H9 (cell line): ENCODE results near the gene GPC6. TPM values are rescaled to one million over a fixed set of nuclear protein-coding genes. Genes with fewer than 3 reads are reported as not detected.

Experiments used
- DNase-seq: peaks from one replicate; pipeline ENCODE4 v3.0.0-alpha.2; 2017
- H2AFZ ChIP-seq: one replicate; pipeline ENCODE4 v1.6.1; 2013; ENCODE audit warnings: mild to moderate bottlenecking, low read length, control low read depth, moderate library complexity
- H2AK5ac ChIP-seq: 2 replicates; pipeline ENCODE4 v1.6.1; 2013; ENCODE audit warnings: low read length, control low read depth, mixed read lengths; ENCODE audit not compliant: insufficient read length
- H2BK120ac ChIP-seq: one replicate; pipeline ENCODE4 v1.6.1; 2013; ENCODE audit warnings: low read depth, mild to moderate bottlenecking, low read length, control low read depth, inconsistent platforms; ENCODE audit not compliant: poor library complexity, severe bottlenecking
- H2BK12ac ChIP-seq: 2 replicates; pipeline ENCODE4 v1.6.1; 2013; ENCODE audit warnings: low read length, control low read depth, mixed read lengths, low read depth; ENCODE audit not compliant: insufficient read length
- H2BK15ac ChIP-seq: 2 replicates; pipeline ENCODE4 v1.6.1; 2013; ENCODE audit warnings: low read depth, low read length, control low read depth
- H2BK20ac ChIP-seq: one replicate; pipeline ENCODE4 v1.6.1; 2013; ENCODE audit warnings: low read depth, mild to moderate bottlenecking, low read length, control low read depth, inconsistent platforms; ENCODE audit not compliant: poor library complexity, severe bottlenecking
- H2BK5ac ChIP-seq: 2 replicates; pipeline ENCODE4 v1.6.1; 2013; ENCODE audit warnings: low read length, control low read depth, mixed read lengths; ENCODE audit not compliant: insufficient read length
- H3K14ac ChIP-seq: 2 replicates; pipeline ENCODE4 v1.6.1; 2013; ENCODE audit warnings: low read length, control low read depth; ENCODE audit not compliant: insufficient read depth
- H3K18ac ChIP-seq: 2 replicates; pipeline ENCODE4 v1.6.1; 2013; ENCODE audit warnings: low read depth, mild to moderate bottlenecking, mixed read lengths, low read length, control low read depth; ENCODE audit not compliant: insufficient read length
- H3K23ac ChIP-seq: 2 replicates; pipeline ENCODE4 v1.6.1; 2013; ENCODE audit warnings: low read length, control low read depth, mixed read lengths, low read depth; ENCODE audit not compliant: insufficient read length
- H3K23me2 ChIP-seq: 2 replicates; pipeline ENCODE4 v1.6.1; 2013; ENCODE audit warnings: low read depth, mild to moderate bottlenecking, mixed read lengths, low read length, control low read depth; ENCODE audit not compliant: insufficient read length, poor library complexity, severe bottlenecking
- H3K27ac ChIP-seq: 2 replicates; pipeline ENCODE4 v1.5.1; 2013; ENCODE audit warnings: low read length, control low read depth, mixed read lengths, low read depth; ENCODE audit not compliant: insufficient read length
- H3K27me3 ChIP-seq: 2 replicates; pipeline ENCODE4 v1.6.1; 2013; ENCODE audit warnings: low read length, control low read depth, inconsistent platforms; ENCODE audit not compliant: insufficient read depth
- H3K4ac ChIP-seq: 2 replicates; pipeline ENCODE4 v1.6.1; 2013; ENCODE audit warnings: low read depth, mild to moderate bottlenecking, control low read depth, inconsistent platforms, low read length, moderate library complexity
- H3K4me1 ChIP-seq: 2 replicates; pipeline ENCODE4 v1.6.1; 2013; ENCODE audit warnings: low read length, control low read depth, inconsistent platforms; ENCODE audit not compliant: insufficient read depth
- H3K4me2 ChIP-seq: 2 replicates; pipeline ENCODE4 v1.6.1; 2013; ENCODE audit warnings: low read length, control low read depth, mixed read lengths; ENCODE audit not compliant: insufficient read length, insufficient read depth
- H3K56ac ChIP-seq: 2 replicates; pipeline ENCODE4 v1.6.1; 2013; ENCODE audit warnings: low read depth, mild to moderate bottlenecking, mixed read lengths, low read length, control low read depth; ENCODE audit not compliant: insufficient read length
- H3K79me1 ChIP-seq: 2 replicates; pipeline ENCODE4 v1.6.1; 2013; ENCODE audit warnings: low read depth, mild to moderate bottlenecking, moderate library complexity, low read length, control low read depth, inconsistent platforms; ENCODE audit not compliant: insufficient read depth, poor library complexity, severe bottlenecking
- H3K79me2 ChIP-seq: 2 replicates; pipeline ENCODE4 v1.6.1; 2013; ENCODE audit warnings: low read length, control low read depth, inconsistent platforms; ENCODE audit not compliant: insufficient read depth
- H3K9ac ChIP-seq: 2 replicates; pipeline ENCODE4 v1.6.1; 2013; ENCODE audit warnings: low read length, control low read depth, mixed read lengths; ENCODE audit not compliant: insufficient read length; ENCODE audit errors: extremely low read depth
- H3K9me3 ChIP-seq: one replicate; pipeline ENCODE4 v1.6.1; 2013; ENCODE audit warnings: low read depth, low read length, inconsistent platforms; ENCODE audit not compliant: control insufficient read depth
- H3T11ph ChIP-seq: one replicate; pipeline ENCODE4 v1.6.1; 2013; ENCODE audit warnings: mild to moderate bottlenecking, low read length, control low read depth, inconsistent platforms
- H4K20me1 ChIP-seq: one replicate; pipeline ENCODE4 v1.6.1; 2013; ENCODE audit not compliant: control insufficient read depth, insufficient read length, insufficient read depth
- H4K5ac ChIP-seq: 2 replicates; pipeline ENCODE4 v1.6.1; 2013; ENCODE audit warnings: low read depth, mild to moderate bottlenecking, mixed read lengths, low read length, control low read depth; ENCODE audit not compliant: insufficient read length
- H4K8ac ChIP-seq: replicated peaks from 2 replicates; pipeline ENCODE4 v1.6.1; 2013; ENCODE audit warnings: low read length, control low read depth, mixed read lengths, low read depth; ENCODE audit not compliant: insufficient read length
- H4K91ac ChIP-seq: 2 replicates; pipeline ENCODE4 v1.6.1; 2013; ENCODE audit warnings: low read depth, mild to moderate bottlenecking, moderate library complexity, mixed read lengths, low read length, control low read depth; ENCODE audit not compliant: insufficient read length
- H3K27ac Mint-ChIP-seq, 3 experiments: 2 replicates in 2 of 3; 3 replicates in 1 of 3; pipeline ENCODE4 v1.8.0; 2020 to 2021; ENCODE audit warnings: mixed read lengths in 3 of 3, mild to moderate bottlenecking in 1 of 3, moderate library complexity in 1 of 3
- H3K27me3 Mint-ChIP-seq: 2 replicates; pipeline ENCODE4 v1.8.0; 2021; ENCODE audit warnings: low read depth, mild to moderate bottlenecking, moderate library complexity, mixed read lengths
- H3K36me3 Mint-ChIP-seq, 3 experiments: 2 replicates in 2 of 3; 3 replicates in 1 of 3; pipeline ENCODE4 v1.8.0; 2020 to 2021; ENCODE audit warnings: low read depth in 3 of 3, mixed read lengths in 3 of 3; ENCODE audit not compliant: insufficient read depth in 1 of 3
- H3K4me1 Mint-ChIP-seq, 2 experiments: 2 replicates each; pipeline ENCODE4 v1.8.0; 2020; ENCODE audit warnings: mixed read lengths in 2 of 2
- H3K4me3 Mint-ChIP-seq, 2 experiments: 2 replicates in 1 of 2; 3 replicates in 1 of 2; pipeline ENCODE4 v1.8.0; 2020 to 2021; ENCODE audit warnings: mild to moderate bottlenecking in 2 of 2, mixed read lengths in 2 of 2, moderate library complexity in 1 of 2
- H3K9me3 Mint-ChIP-seq, 2 experiments: 2 replicates in 1 of 2; 3 replicates in 1 of 2; pipeline ENCODE4 v1.8.0; 2020; ENCODE audit warnings: mild to moderate bottlenecking in 2 of 2, mixed read lengths in 2 of 2, moderate library complexity in 1 of 2
- WGBS: extraction: QIAGEN DNeasy Blood & Tissue Kit; methylation state at CpG from one replicate; pipeline ENCODE4 v1.1.7; 2013; ENCODE audit warnings: missing lambda C conversion rate, low lambda C conversion rate, mixed read lengths; ENCODE audit not compliant: insufficient read length; ENCODE audit errors: extremely low coverage; 5-methylcytosine and 5-hydroxymethylcytosine counted together
- total RNA-seq: library from RNA; stranded (reverse); gene quantifications from 2 replicates; pipeline ENCODE4 v1.2.1, GENCODE V29; 2021
- TF ChIP-seq, protein P1 (sequence below): fragments of 200-600 bp; sonication (generic); conservative IDR thresholded peaks from 3 replicates; pipeline ENCODE4 v1.8.0; 2021; ENCODE audit warnings: antibody characterized with exemption, mild to moderate bottlenecking

GPC6 gene
- total RNA-seq, 1 experiment from 2014 or later: 15.6 TPM

DNA sequence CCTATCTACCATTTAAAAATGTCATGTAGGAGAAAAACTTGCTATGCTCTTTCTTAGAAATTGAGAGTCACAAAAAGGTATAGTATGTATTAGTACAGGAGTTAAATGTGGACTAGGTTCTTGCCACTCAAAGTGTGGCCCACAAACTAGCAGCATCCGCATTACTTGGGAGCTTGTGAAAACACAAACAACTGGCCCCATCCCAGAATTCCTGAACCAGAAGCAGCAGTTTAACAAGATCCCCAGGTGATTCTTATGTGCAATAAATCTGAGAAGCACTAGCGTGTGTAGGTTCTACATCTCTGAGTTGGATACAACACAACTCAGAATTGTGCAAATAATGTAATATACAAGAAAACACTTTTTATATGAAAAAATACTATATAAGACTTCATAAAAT is 927.0 kb downstream of the GPC6 start:
- Histone ChIP-seq H4K5ac (no peak overlapping the region), H4K20me1 (no peaks in the 10 kb centered on the region), H3K23me2 (no peaks in the 10 kb centered on the region), H2AFZ (no peak overlapping the region), H2BK15ac (no peak overlapping the region), H3K27ac (no peak overlapping the region), H3K4ac (no peak overlapping the region), H3K79me2 (no peaks in the 10 kb centered on the region), H2BK120ac (no peak overlapping the region), H3K9me3 (no peaks in the 10 kb centered on the region), H3K4me2 (no peak overlapping the region), H2BK20ac (no peak overlapping the region), H4K91ac (no peak overlapping the region), H3K9ac (no peak overlapping the region), H3T11ph (no peak overlapping the region), H2BK12ac (no peak overlapping the region), H2AK5ac (no peak overlapping the region), H3K23ac (no peak overlapping the region), H3K14ac (no peak overlapping the region), H3K27me3 (peaks cover 2% of the 10 kb centered on the region; the same call in 1 of the 2 replicates), H3K4me1 (no peaks in the 10 kb centered on the region), H2BK5ac (no peak overlapping the region), H3K79me1 (no peaks in the 10 kb centered on the region), H3K56ac (no peak overlapping the region), H3K18ac (no peak overlapping the region), H4K8ac (no peak overlapping the region)
- no peak overlapping the region for H3K27ac Mint-ChIP-seq
- WGBS: no CpG with 5 or more reads among the region's 2 CpGs
- no peak for DNase-seq
- H3K4me1 Mint-ChIP-seq: peaks cover 10 to 11% of the 10 kb centered on the region in 2 experiments
- no peak overlapping the region for H3K4me3 Mint-ChIP-seq
- no peaks in the 10 kb centered on the region for H3K9me3 Mint-ChIP-seq
- H3K27me3 Mint-ChIP-seq: peaks cover 41% of the 10 kb centered on the region
- TF ChIP-seq, protein P1, sequence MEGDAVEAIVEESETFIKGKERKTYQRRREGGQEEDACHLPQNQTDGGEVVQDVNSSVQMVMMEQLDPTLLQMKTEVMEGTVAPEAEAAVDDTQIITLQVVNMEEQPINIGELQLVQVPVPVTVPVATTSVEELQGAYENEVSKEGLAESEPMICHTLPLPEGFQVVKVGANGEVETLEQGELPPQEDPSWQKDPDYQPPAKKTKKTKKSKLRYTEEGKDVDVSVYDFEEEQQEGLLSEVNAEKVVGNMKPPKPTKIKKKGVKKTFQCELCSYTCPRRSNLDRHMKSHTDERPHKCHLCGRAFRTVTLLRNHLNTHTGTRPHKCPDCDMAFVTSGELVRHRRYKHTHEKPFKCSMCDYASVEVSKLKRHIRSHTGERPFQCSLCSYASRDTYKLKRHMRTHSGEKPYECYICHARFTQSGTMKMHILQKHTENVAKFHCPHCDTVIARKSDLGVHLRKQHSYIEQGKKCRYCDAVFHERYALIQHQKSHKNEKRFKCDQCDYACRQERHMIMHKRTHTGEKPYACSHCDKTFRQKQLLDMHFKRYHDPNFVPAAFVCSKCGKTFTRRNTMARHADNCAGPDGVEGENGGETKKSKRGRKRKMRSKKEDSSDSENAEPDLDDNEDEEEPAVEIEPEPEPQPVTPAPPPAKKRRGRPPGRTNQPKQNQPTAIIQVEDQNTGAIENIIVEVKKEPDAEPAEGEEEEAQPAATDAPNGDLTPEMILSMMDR: no peak
- H3K36me3 Mint-ChIP-seq: no peaks in the 10 kb centered on the region
